HFF-Myc (cell line): ENCODE data around the gene SGCA.

Source experiments
- DNase-seq: peaks from one replicate; pipeline ENCODE4 v3.0.0-alpha.2; 2011; ENCODE audit warnings: low read depth; ENCODE audit errors: extremely low read depth
- H3K4me3 ChIP-seq: replicated peaks from 2 replicates; pipeline ENCODE4 v1.5.1; 2011; ENCODE audit warnings: low read depth, mild to moderate bottlenecking, control low read depth, low read length
- CTCF ChIP-seq: IDR thresholded peaks from 2 replicates; pipeline ENCODE4 v1.5.1; 2012; ENCODE audit warnings: mild to moderate bottlenecking, low read depth, low read length, control low read depth; ENCODE audit errors: missing control alignments

The SGCA gene

GRCh38 chr17:50180620-50181019 lies 14.8 kb downstream of the SGCA start:
- H3K4me3 ChIP-seq, result no peak overlapping the region
- DNase-seq, result no peak
- no peak for TF ChIP-seq CTCF

- DNase-seq, result no peak
- no peak overlapping the region for H3K4me3 ChIP-seq
- no peak for TF ChIP-seq CTCF
Observed at GRCh38 chr17:50181144-50181543, 15.3 kb downstream of the SGCA start.

GRCh38 chr17:50181591-50182560 lies 16.1 kb downstream of the SGCA start:
- peak; percentile 5 for TF ChIP-seq CTCF
- DNase-seq, result no peak
- no peak overlapping the region for H3K4me3 ChIP-seq

GRCh38 chr17:50182783-50183420 lies 17.1 kb downstream of the SGCA start:
- DNase-seq, result no peak
- TF ChIP-seq CTCF, result no peak
- no peak overlapping the region for H3K4me3 ChIP-seq

- no peak overlapping the region for H3K4me3 ChIP-seq
- no peak for DNase-seq
- no peak for TF ChIP-seq CTCF
Observed at GRCh38 chr17:50183421-50183994, 17.7 kb downstream of the SGCA start.

- no peak overlapping the region for H3K4me3 ChIP-seq
- no peak for DNase-seq
- peak; percentile 34 for TF ChIP-seq CTCF
Observed at GRCh38 chr17:50184064-50184463, 18.3 kb downstream of the SGCA start.
